Activated CD4-positive, alpha-beta T cell treated with anti-CD3 and anti-CD28 coated beads for 24 hours (primary cell): ENCODE measurements around the gene PRRT4.
A peak's percentile ranks its signal among the peaks of the same experiment; 100 is the strongest.

Experiments used
- DNase-seq, 2 donors: peaks; one replicate each; pipeline ENCODE4 v3.0.0-alpha.2; 2020; ENCODE audit warnings: low read depth in 2 of 2

PRRT4 gene

DNA sequence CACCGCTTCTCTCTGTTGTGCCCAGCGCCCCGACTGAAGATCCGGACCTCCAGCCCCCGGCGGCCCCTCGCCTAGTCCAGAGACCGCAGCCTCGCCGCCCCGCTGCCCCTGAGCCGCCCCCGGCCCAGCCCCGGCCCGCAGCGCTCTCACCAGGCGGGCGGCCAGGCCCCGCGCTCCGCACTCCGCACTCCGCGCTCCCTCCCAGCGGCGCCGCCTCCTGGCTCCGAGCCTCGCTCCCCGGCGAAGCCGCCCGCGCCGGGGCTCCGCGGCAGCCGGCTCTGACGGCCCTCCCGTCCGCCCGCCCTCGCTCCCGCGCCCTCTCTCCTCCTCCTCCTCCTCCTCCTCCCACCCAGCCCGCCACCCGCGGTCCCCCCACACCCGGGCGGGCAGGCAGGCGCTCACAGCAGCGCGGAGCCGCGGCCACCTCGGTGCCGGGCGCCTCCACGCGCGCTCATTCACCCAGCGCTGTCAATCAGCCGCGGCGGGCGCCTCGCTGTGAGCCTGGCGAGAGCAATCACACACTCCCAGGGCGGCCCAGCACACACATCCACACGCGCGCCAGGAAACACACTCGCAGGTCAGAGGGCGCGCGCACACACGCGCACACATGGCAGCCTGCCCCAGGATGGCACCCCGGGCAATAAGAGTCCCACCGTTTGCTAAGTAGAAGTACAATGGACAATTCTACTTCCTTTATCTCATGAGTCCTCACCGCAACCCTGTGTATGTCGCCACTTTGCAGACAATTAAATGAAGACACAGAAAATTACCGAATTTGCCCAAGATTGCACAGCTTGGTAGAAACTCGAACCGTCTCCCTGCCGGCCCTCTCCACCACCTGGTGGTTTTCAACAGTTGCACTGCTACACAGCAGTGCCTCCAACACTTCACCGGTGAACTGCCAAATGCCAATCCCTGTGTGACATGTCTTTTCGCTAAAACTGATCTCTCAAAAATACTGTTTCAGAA lies at the start of gene PRRT4:
PRRT4 (minus strand) TSS at position 280 of the 969 bp plus-strand sequence.
- peak in 1 of 2 donors; percentile 25 for DNase-seq

DNA sequence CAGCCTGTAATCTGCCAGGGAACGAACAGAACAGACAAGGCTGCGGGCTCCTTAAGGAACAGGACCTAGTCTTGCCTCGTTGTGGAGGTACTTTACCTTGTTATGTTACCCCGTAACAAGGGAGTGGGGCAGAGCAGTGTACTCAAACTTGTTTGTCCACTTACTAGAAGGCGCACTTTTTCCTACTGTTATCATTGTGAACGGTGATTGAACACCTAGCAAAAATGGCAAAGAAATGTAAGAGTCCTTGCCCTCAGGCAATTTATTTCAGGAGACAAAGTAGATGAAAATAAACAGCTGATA lies 48.9 kb upstream of the PRRT4 start:
- no peak for DNase-seq

DNA sequence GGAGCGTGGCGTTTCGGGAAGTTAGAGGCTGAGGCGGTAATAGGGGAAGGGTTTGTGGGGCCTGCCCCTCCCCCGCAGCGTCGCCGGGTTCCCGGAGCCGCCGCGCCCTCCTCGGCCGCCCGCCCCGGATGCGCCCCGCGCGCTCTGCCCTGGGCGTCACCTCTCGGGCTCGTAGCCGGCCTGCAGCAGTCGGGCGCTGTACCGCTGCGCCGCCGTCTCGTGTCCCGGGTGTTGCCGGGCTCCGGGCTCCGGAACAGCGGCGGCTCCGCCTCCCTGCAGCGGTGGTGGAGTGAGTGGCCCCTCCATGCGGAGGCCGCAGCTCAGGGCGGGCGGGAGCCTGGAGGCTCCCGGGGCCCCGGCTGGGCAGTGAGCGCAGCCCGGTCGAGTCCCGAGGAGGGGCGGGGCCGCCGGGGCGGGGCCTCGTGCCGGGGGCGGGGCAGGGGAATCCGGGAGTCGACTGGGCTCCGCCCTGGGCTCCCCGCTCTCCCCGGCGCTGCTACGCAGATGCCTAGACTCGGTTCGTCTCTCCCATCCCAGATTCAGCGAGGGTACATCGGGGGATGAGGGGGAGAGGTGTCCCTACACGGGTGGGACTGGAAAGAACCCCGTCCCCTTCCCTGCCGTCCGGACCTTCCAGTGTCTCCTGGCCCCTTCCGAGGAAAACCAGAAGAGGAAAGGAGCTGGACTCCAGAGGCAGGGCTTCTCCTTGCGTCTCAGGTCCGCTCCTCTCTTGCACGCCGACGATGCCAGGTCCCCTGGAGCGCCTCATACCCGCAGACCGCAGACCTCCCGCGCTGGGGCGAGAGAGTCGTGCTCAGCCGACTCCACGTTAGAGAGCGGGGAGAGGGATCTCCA lies 48.3 kb upstream of the PRRT4 start, which contains the start of gene IMPDH1:
IMPDH1 (minus strand) TSS at position 387 of the 855 bp plus-strand sequence; CDS start at position 306, 81 bp downstream.
- DNase-seq = peak; percentile 81 to 88

DNA sequence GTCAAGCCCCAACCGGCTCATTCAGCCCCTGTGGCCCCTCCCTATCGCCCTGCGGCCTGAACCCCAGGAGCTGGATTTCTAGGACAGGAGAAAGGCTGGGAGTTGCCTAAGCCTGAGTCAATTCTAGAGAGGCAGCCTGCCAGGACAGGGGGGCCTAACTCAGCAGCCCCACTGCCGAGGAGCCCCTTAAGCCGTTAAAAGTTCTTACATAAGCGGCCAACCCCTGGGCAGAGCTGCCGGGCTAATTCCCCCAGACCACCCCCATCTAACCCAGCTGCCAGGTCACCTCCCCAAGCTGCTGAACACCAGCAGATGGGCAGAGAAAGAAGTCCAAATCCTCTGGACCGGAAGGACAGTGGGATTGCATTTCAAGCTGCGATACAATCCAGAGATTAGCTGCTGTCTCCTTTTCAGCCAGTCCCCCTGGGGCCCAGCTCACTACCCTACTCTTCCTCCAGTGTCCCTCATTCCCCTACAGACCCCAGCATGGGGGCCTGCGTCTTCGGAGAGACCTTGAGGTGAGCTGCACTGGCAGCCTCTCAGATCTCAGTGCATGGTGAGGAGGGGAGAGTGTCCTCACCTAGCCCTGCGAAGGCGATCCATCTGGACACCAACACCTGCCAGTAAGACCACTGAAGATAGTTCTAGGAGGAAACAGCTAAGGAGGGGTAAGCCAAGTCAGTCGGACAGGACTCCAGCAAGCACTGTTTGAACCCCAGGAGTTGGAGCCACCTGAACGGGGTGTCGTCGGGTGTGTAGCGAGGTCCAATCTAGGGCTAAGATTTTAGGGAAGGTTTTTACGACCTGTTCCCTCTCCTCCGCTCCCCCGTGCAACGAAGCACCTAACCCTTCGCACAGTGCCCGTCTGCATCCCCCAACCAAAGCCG lies 47.5 kb upstream of the PRRT4 start:
- no peak for DNase-seq

DNA sequence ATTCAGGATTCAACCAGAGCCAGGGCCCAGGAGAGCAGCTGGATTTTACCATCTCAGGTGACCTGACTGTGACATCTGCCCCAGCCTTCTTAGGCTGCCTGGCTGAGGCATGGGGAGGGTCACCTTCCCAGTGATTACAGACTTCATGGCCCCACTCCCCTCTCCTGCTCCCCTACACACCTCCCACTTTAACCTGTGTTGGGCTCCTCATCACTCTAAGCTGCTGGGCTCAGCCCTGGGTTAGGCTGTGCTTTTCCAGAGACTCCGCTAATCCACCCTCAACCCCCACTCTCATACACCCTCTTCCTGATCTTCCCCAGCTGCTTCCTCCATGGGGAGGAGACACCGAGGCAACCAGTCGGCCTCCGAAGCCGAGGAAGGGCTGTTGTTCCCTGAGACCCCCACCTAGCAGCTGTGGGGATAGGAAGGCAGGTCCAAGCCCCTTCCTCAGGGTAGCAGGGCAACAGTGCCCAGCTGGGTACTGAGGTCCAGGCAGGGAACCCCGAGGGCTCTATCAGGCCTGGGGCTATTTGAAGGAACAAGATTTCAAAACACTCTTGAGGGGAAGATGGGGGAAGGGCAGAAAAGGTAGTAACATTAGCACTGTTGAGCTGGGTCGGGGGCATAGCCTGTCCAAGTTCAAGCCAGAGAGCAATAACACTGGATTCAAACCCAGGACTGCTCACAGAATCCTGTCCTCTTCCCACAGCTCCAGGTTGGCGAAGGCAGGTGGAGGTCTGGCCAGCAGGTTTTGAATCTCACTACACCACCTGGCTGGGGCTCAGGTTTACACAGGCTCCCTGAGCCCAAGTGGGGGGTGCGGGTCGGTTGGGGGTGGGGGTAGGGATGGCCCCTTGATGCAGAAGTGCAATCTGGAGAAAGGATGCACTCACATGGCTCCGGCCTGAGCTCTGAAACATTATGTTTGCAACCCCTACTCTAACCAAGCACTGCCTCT lies 46.5 kb upstream of the PRRT4 start:
- DNase-seq = no peak

DNA sequence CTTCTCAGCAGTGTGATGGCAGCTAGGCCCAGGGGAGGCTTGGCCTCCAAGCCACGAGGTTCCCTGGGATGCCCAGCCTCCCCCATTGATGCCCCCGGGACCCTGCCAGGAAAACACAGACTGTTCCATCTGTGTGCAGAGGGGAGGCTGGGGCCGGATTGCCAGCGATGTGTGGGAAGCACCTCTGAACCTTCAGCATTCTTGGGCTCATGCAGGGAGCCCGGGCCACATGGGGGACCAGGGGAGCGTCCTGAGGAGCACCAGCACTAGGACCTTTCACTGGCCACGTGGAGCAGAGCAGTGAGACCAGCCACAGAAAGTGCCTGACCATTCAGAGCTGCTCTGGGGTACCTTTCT lies 45.7 kb upstream of the PRRT4 start:
- DNase-seq = no peak

DNA sequence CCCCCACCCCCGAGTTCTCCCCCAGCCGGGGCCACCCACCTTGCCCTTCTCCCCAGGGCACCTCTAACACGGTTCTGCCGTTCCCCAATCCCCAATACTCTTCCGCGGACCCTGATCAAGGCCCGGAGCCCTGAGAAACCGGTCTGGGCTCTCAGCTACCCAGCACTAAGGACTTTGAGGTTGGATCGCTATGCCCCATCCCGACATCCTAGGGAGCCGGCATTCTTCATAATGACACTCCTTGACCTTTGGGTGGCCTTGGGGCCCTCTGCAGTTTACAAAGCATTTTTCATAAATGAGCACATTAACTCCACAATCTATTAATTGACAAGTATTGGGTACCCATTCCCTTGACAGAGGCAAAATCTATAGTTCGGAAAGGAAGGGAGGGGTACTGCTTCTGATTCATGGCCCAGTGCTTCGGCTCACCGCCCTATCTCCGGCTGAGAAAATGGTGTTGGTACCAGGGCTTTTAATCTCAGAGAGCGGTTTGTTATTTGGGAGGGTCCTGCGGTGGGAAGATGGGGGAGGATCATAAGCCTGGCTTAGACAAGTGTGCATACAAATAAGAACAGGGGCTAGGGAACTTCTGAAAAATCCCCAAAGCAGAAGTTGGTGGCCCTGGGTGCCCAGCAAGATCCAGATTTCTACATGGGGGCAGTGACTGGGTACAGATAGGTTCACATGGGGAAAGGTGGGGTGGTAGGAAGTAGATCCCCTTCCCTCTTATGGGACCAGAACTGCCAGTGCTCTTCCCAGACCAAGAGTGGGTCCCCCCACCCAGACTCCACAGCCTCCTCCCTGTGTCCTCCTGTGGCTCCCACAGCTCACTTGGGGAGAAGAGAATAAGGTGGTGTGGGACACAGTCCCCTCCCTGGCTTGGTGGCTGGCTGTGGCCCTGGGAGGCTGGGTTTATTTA lies 45.1 kb upstream of the PRRT4 start:
- no peak for DNase-seq

DNA sequence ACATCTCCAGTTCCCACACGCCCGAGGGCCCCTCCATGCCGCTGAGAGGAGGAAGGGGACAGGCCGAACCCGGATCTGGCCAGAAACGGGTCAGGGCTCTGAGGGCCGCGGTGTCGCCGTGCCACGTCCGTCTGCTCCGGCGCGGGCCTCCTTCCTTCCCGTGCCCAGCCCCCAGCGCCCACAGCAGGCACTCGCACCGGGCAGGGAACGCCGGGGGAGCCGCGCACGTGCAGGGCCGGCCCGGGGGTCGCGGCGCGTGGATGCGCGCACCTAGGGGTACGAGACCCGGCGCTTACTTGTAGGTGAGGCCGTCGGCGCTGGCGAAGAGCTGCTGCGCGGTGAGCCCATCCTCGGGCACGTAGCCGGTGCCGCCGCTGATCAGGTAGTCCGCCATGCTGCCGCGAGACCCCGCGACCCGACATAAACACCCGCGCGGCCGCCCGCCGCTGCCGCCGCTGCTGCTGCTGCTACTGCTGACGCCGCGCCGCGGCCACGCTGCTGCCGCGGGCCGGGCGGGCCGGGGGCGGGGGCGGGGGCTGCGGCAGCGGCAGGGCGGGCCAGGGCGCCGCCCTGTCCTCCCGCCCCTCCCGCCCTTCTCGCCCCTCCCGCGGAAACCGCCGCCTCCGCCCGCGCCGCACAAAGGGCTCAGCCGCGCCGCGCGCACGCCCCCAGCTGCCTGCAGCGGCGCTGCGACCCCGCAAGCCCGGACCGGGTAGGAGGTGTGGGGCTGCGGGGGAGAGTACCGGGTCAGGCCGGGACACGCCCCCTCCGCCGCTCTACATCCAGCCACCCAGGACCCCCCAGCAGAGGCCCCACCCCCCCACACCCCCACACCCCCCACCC lies 44.2 kb upstream of the PRRT4 start:
- DNase-seq = peak; percentile 34 to 40

DNA sequence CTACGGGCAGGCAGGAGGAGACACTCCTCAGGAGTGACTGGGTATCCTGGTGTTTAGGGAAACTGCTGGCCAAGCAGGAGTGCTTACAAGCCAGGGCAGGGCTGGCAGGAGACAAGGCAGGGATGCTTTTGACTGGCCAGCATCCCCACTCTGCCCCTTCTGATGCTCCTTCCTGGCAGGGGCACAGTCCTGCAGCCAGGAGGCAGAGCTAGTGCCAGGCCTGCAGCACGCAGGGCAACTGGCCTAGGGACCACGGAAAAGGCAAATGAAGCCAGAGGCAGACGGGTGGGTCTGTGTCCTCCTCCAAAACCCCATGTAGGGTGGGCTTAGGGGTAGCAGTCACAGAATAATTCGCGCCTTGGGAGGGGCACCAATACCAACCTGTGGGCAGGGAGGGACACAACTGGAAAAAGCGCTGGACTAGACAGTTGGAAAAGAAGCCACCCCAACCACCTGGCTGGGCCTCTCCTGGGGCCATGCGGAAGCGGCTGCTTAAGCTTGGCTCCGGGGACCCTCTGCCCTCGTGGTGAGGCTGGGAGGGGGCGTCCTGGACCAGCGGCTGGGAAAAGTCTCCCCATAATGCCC lies 43.5 kb upstream of the PRRT4 start:
- no peak for DNase-seq

DNA sequence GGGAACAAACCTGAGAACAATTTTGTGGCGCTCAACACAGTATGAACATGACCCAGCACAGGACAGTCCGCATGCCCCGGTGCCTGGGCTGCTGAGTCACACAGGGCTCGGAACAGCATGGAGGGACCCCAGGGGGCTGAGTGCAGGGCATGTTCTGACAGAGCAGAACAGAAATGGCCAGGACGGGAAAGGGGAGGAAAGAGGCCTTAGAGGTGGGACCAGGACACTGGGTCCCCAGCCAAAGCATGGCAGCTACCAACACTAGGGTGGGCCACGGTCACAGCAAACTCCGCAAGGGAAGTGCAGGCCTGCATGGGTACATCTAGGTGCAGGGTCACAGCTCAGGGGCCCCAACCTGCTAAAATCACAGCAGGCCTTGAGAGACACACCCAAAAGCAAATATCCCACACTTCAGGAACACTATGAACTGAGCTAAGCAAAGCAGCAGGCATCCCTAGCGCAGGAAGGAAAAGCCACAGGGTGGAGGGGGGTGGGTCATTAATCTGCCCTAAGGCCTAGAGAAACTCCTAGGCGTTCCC lies 42.7 kb upstream of the PRRT4 start:
- DNase-seq = no peak

DNA sequence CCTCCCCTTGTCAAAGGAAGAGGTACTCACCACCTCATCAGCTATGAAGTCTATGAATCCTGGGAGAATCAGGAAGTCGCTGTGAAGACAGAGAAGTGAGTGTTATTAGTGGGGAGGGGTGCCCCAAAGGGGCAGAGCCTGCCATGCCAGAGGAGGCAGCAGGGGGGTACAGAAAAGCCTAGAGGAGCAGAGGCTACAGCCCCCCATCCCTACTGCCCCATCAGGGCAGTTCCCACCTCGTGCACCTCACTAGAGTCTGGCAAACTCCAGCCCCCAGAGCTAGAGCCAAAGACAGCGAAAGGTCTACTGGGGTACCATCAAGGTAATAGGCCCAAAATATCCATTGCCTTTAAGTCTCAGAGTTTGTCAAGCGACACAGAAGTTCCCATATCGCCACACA lies 42.2 kb upstream of the PRRT4 start:
- no peak for DNase-seq

DNA sequence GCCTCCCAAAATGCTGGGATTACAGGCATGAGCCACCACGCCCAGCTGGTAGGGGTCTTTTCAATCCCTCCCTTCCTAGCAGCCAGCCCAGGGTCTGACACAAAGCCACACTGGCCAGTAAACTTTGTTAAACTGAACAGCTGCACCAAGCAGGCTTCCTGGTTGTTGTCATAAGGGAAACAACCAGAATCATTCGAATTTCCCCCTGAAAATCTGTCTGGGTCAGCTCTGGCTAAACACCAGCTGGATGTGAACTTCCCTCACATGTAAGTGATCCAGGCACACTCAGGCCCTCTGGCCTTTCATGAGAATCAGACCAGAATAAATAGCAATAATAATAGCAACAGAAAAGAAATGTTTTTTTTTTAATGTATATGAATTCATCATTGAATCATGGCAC lies 40.9 kb upstream of the PRRT4 start:
- no peak for DNase-seq

DNA sequence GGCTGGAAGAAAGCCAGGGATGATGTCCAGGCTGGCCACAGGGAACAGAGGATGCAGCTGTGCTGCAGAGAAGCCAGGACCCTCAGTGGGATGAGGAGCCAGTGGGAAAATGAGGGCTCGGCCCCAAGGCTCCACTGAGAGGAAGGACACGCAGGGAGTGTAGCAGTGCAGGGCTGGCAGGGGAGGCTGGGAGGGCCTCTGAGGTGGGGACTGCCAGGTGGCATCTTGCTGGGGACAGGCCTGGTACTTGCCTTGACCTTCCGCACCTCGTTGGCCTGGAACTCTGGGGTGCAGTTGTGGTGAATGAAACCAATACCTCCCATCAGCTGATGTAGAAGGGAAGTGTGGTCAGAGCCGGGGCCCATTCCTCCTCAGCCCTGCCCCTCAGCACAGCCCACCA lies 39.1 kb upstream of the PRRT4 start:
- DNase-seq = no peak

DNA sequence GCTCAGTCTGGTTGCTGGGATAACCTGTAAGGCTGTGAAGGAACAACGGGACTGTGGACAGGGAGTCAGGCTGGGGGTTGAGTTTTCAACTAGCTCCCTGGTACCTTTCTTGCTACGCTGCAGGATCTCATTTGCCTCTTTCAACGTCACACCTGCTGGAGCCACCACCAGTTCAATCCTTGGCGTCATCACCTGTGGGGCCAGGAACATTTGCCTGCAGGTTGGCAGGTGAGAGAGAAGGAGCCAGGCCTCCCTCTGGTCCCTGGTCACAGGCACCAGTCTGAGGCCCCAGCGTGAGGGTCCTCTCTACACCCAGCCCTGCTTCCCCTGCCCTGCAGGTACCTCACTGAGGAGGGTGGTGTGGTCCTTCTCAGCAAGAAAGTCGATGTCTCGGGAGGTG lies 38.5 kb upstream of the PRRT4 start:
- DNase-seq = no peak

DNA sequence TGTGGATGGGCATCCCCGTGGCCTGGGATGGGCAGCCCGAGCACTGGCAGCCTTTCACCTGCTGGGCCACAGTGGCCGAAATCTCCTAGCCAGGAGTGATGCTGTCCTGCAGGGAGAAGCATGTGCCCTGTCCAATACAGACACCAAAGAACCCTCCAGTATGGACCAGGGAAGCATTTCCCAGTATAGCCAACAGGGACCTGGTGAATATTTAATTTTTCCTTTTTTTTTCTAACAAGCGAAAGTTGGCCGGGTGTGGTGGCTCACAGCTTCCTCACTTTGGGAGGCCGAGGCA lies 37.3 kb upstream of the PRRT4 start:
- DNase-seq = no peak

DNA sequence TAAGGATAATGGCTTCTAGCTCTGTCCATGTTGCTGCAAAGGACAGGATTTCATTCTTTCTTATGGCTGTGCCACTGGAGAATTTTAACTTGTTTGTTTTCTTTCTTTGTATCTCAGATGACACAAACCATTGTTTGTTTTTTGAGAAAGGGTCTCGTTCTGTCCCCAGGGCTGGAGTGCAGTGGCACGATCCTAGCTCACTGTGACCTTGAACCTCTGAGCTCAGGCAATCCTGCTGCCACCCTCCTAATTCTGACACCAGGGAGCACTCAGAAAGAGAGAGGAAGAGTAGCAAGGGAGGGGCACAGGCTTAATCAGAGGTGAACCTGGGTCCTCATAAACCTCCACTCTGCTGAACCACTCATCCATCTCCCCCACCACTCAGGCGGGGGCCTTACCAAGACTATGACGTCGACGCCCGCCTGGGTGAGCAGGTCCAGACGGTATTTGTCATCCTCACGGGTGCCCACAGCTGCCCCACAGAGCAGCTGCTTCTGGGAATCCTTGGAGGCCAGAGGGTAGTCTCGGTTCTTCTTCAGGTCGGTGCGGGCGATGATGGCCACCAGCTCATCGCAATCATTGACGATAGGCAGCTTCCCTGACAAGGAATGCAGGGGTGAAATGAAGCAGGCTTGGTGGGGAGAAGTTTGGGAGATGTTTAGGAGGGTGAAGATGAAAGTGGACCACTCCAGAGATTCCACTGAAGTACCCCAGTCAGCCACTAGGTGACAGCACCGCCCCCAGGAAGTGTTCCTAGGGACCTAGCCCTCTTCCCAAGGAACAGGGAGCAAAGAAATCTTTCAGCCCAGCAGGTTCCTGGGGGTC lies 36.7 kb upstream of the PRRT4 start:
- peak in 1 of 2 donors; percentile 31 for DNase-seq

DNA sequence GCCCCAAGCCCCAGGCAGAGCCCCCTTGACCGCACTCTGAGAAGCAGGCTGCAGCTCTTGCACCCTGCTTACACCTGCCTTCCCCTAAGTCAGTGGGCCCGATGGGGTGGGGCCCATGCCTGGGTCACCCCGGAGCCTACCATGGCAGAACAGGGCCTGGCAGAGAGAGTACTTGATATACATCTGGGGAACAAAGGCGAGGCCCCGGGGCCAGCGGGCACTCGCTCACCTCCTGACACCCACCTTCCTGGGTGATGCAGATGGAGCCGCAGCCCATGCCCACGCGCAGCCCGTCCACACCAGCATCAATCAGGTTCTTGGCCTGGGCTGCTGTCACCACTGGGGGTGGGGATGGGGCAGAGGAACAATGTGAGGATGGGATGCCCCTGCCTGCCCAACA lies 34.9 kb upstream of the PRRT4 start:
- DNase-seq = no peak
